Measurements from ENCODE around the gene UTS2.
A peak's percentile ranks its signal among the peaks of the same experiment; 100 is the strongest.

Gene UTS2

GRCh38 chr1:7845761-7846160 is 7.1 kb downstream of the UTS2 start:
- Mint-ChIP-seq H3K27me3 (peaks cover 1% of the 10 kb centered on the region), H3K27ac (no peak overlapping the region), H3K4me1 (no peaks in the 10 kb centered on the region), H3K4me3 (no peak overlapping the region), H3K9me3 (no peaks in the 10 kb centered on the region)
- ATAC-seq: no peak
- DNase-seq: no peak

DNA sequence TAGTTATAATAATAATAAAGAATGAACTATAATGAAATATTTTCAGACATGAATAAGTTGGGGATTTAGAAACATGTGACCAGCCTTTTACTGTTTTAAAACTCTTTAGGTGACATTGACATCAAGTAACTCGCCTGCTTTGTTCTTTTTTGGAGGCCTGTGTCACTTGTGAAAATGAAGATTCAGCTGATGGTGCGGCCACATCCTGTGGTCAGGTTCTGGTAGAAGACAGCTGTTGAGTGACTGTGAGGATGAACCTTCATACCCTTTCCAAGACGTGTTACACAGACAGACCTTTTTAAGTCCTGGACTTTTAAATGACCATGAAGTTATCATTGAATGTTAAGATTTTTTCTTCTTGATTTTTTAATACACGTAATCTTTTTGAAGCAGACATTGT is 10.3 kb downstream of the UTS2 start:
- Mint-ChIP-seq H3K9me3 (peaks cover 11 to 23% of the 10 kb centered on the region in 2 donors), H3K27me3 (no peaks in the 10 kb centered on the region), H3K4me3 (no peak overlapping the region), H3K4me1 (no peaks in the 10 kb centered on the region), H3K27ac (no peak overlapping the region)
- ATAC-seq (no peak), DNase-seq (peak in 1 of 2 donors; percentile 16)

- ATAC-seq: no peak
These were observed 13.3 kb downstream of the UTS2 start for GRCh38 chr1:7839526-7839925.

DNA sequence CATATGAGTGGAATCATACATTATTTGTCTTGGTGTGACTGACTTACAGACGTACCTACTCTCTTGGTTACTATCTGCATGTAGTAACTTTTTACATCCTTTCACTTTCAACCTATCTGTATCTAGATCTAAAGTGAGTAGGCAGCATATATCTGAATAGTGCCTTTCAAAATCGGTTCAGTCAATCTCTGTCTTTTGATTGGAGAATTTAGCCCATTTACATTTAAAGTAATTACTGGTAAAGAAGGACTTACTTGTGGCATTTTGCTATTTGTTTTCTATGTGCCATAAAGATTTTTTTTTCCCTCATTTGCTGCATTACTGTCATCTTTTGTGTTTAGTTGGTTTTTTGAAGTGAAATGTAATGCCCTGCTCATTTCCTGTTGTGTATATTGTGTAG is 14.2 kb downstream of the UTS2 start:
- Mint-ChIP-seq H3K4me3 (no peak overlapping the region), H3K9me3 (peaks cover 13 to 26% of the 10 kb centered on the region in 2 donors), H3K4me1 (no peaks in the 10 kb centered on the region), H3K27ac (no peak overlapping the region), H3K27me3 (no peaks in the 10 kb centered on the region)
- no peak for DNase-seq
- no peak for ATAC-seq

More at GRCh38 chr1:7839526-7839925, 13.3 kb downstream of the UTS2 start:
- peaks cover 13 to 26% of the 10 kb centered on the region in 2 donors for H3K9me3 Mint-ChIP-seq
- H3K4me3 Mint-ChIP-seq: no peak overlapping the region
- DNase-seq: no peak
- no peaks in the 10 kb centered on the region for H3K4me1 Mint-ChIP-seq
- no peaks in the 10 kb centered on the region for H3K27me3 Mint-ChIP-seq
- H3K27ac Mint-ChIP-seq: no peak overlapping the region

DNA sequence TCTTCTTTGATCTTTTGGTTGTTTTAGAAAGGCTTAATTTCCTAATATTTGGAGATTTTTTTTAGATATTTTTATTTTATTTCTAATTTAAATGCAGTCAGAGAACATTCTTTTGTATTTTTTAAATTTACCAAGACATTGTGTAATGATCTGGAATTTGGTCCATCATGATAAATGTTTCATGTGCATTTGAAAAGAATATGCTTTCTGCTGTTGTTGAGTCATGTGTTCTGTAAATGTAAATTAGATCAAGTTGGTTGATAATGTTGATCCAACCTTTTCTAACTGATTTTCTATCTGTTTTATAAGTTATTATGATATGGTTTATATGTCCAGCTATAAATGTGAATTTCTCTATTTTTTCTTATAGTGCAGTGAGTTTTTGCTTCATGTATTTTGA is 19.8 kb downstream of the UTS2 start:
- peaks cover 6 to 9% of the 10 kb centered on the region in 2 donors for H3K9me3 Mint-ChIP-seq
- H3K4me1 Mint-ChIP-seq: peaks cover 17% of the 10 kb centered on the region
- no peaks in the 10 kb centered on the region for H3K27me3 Mint-ChIP-seq
- DNase-seq (no peak), ATAC-seq (no peak)
- no peak overlapping the region for H3K27ac Mint-ChIP-seq
- no peak overlapping the region for H3K4me3 Mint-ChIP-seq

GRCh38 chr1:7831458-7831857 is 21.4 kb downstream of the UTS2 start:
- DNase-seq: no peak
- Mint-ChIP-seq H3K27me3 (no peaks in the 10 kb centered on the region), H3K4me3 (no peak overlapping the region), H3K27ac (no peak overlapping the region), H3K4me1 (peaks cover 17% of the 10 kb centered on the region), H3K9me3 (no peaks in the 10 kb centered on the region)
- ATAC-seq: no peak

DNA sequence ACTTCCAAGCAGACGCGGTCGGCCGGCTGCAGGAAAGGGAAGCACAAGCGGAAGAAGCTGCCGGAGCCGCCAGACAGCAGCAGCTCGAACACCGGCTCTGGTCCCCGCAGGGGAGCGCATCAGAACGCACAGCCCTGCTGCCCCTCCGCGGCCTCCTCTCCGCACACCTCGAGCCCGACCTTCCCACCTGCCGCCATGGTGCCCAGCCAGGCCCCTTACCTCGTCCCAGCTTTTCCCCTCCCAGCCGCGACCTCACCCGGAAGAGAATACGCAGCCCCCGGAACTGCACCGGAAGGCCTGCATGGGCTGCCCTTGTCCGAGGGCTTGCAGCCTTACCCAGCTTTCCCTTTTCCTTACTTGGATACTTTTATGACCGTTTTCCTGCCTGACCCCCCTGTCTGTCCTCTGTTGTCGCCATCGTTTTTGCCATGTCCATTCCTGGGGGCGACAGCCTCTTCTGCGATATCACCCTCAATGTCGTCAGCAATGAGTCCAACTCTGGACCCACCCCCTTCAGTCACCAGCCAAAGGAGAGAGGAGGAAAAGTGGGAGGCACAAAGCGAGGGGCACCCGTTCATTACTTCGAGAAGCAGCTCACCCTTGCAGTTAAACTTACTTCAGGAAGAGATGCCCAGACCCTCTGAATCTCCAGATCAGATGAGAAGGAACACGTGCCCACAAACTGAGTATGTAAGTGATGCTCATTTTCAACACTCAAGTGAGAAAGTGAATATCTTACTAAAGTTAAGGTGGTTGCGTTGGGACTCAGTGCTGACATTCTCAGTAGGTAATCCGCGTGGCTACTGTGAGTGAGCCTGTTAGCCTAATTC is 25.5 kb downstream of the UTS2 start:
- DNase-seq (peak; percentile 10 to 38), ATAC-seq (peak; percentile 70)
- peak overlapping the region; percentile 74 to 98 for H3K27ac Mint-ChIP-seq
- H3K9me3 Mint-ChIP-seq: no peaks in the 10 kb centered on the region
- H3K4me3 Mint-ChIP-seq: peak overlapping the region; percentile 84 to 88
- no peaks in the 10 kb centered on the region for H3K27me3 Mint-ChIP-seq
- peaks cover 17% of the 10 kb centered on the region for H3K4me1 Mint-ChIP-seq

- H3K4me3 Mint-ChIP-seq: peak overlapping the region; percentile 84 to 88
- H3K27me3 Mint-ChIP-seq: no peaks in the 10 kb centered on the region
- ATAC-seq: no peak
- peaks cover 17% of the 10 kb centered on the region for H3K4me1 Mint-ChIP-seq
- no peak overlapping the region for H3K27ac Mint-ChIP-seq
- H3K9me3 Mint-ChIP-seq: no peaks in the 10 kb centered on the region
- DNase-seq: no peak
These were observed 26.5 kb downstream of the UTS2 start for GRCh38 chr1:7826363-7826762.

DNA sequence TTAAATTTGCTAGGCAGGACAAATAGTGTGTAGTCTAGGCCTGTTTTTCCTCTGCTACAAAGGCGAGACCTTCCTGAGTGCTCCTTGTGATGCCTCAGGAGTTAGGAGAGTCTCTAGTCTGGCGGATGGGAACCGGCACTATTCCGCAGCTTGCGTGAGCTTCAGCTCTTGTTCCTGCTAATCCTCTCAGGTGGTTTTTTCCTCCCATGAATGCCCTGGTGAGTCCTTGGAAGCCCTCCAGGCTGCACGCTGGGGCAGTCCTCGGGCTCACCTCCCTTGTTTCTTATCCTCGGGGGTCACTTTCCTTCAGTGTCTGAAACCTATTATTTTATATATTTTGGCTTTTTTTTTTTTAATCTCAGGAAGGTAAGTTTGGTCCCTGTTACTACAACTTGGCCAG is 28.2 kb downstream of the UTS2 start:
- DNase-seq (no peak), ATAC-seq (no peak)
- peaks cover 7% of the 10 kb centered on the region for H3K4me1 Mint-ChIP-seq
- no peaks in the 10 kb centered on the region for H3K27me3 Mint-ChIP-seq
- no peaks in the 10 kb centered on the region for H3K9me3 Mint-ChIP-seq
- H3K4me3 Mint-ChIP-seq: no peak overlapping the region
- no peak overlapping the region for H3K27ac Mint-ChIP-seq

- H3K4me3 Mint-ChIP-seq: no peak overlapping the region
- ATAC-seq (no peak), DNase-seq (no peak)
- H3K9me3 Mint-ChIP-seq: no peaks in the 10 kb centered on the region
- no peaks in the 10 kb centered on the region for H3K4me1 Mint-ChIP-seq
- no peaks in the 10 kb centered on the region for H3K27me3 Mint-ChIP-seq
- no peak overlapping the region for H3K27ac Mint-ChIP-seq
These were observed 31.6 kb downstream of the UTS2 start for GRCh38 chr1:7821282-7821681.

GRCh38 chr1:7813677-7814373 is 39.0 kb downstream of the UTS2 start:
- DNase-seq: no peak
- Mint-ChIP-seq H3K27me3 (no peaks in the 10 kb centered on the region), H3K4me1 (no peaks in the 10 kb centered on the region), H3K9me3 (peaks cover 14 to 18% of the 10 kb centered on the region in 2 donors), H3K4me3 (no peak overlapping the region), H3K27ac (no peak overlapping the region)
- no peak for ATAC-seq

DNA sequence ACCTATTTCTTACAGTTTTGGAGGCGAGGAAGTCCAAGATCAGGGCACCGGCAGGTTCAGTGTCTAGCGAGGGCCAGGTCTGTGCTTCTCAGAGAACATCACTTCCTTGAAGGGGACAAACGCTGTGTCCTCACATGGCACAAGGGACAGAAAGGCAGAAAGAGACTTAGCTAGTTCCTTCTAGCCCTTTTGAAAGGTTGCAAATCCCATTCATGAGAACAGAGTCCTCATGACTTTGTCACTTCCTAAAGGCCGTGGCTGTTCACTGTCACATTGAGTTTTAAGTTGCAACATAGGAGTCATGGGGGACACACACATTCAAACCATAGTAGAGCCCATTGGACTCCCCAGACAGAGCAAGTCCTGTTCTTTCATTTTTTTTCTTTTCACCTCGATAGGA is 41.4 kb downstream of the UTS2 start:
- H3K27ac Mint-ChIP-seq: no peak overlapping the region
- no peaks in the 10 kb centered on the region for H3K4me1 Mint-ChIP-seq
- ATAC-seq (no peak), DNase-seq (no peak)
- no peak overlapping the region for H3K4me3 Mint-ChIP-seq
- H3K27me3 Mint-ChIP-seq: no peaks in the 10 kb centered on the region
- H3K9me3 Mint-ChIP-seq: peaks cover 14 to 18% of the 10 kb centered on the region in 2 donors

GRCh38 chr1:7810395-7810794 is 42.5 kb downstream of the UTS2 start:
- peaks cover 14 to 18% of the 10 kb centered on the region in 2 donors for H3K9me3 Mint-ChIP-seq

DNA sequence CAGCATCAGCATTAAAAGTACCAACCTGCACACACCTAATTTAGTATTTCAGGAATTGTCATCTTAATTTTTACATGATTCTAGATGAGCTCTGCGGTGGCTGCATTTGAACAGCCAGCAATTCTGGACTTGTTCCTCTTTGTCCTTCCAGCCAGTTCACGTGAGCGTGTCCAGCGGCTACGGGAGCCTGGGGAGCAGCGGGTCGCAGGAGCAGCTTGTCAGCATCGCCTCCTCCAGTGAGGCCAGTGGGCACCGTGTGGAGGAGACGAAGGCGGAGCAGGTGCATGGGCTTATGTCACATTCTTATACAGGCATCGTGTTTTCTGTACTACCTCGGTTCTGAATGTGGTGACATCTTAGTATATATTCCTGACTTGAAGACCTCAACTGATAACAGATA is 43.1 kb downstream of the UTS2 start:
- Mint-ChIP-seq H3K27me3 (no peaks in the 10 kb centered on the region), H3K4me1 (no peaks in the 10 kb centered on the region), H3K4me3 (no peak overlapping the region), H3K9me3 (peaks cover 14 to 18% of the 10 kb centered on the region in 2 donors), H3K27ac (no peak overlapping the region)
- ATAC-seq (no peak), DNase-seq (no peak)

More at GRCh38 chr1:7810395-7810794, 42.5 kb downstream of the UTS2 start:
- H3K4me1 Mint-ChIP-seq: no peaks in the 10 kb centered on the region
- no peak for DNase-seq
- no peaks in the 10 kb centered on the region for H3K27me3 Mint-ChIP-seq
- ATAC-seq: no peak
- H3K4me3 Mint-ChIP-seq: no peak overlapping the region
- no peak overlapping the region for H3K27ac Mint-ChIP-seq

GRCh38 chr1:7808253-7808844 is 44.5 kb downstream of the UTS2 start:
- peaks cover 6 to 7% of the 10 kb centered on the region in 2 donors for H3K9me3 Mint-ChIP-seq
- H3K4me1 Mint-ChIP-seq: no peaks in the 10 kb centered on the region
- H3K27ac Mint-ChIP-seq: no peak overlapping the region
- H3K27me3 Mint-ChIP-seq: no peaks in the 10 kb centered on the region
- no peak for ATAC-seq
- H3K4me3 Mint-ChIP-seq: no peak overlapping the region
- DNase-seq: no peak

DNA sequence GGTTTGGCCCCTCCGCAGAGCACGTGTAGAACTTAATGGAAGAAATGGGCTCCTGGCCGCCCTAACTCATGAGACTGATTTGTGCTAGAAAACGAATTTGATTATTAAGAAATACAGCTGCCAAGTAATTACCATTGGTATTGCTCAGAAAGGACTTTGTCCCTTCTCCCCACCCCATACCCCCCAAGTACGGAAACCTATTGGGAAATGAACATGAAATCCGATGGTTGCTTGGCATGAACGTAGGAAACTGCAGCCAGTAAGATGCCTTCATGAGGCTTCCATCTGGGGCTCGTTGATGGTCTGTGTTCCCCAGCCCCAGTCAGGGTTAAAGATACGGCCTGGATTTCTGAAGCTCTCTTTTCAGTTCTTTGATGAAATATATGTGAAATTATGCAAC is 47.4 kb downstream of the UTS2 start:
- no peak for ATAC-seq
- H3K4me3 Mint-ChIP-seq: no peak overlapping the region
- H3K27ac Mint-ChIP-seq: peak overlapping the region in 1 of 2 donors; percentile 69
- no peak for DNase-seq
- H3K27me3 Mint-ChIP-seq: no peaks in the 10 kb centered on the region
- no peaks in the 10 kb centered on the region for H3K4me1 Mint-ChIP-seq
- no peaks in the 10 kb centered on the region for H3K9me3 Mint-ChIP-seq
